ENCODE results near the gene ARHGAP4. TPM values are rescaled to one million over a fixed set of nuclear protein-coding genes. Genes with fewer than 3 reads are reported as not detected.
A peak's percentile ranks its signal among the peaks of the same experiment; 100 is the strongest.

The ARHGAP4 gene
- total RNA-seq, 1 experiment from 2014 or later, result 47.0 TPM

GRCh38 chrX:153968255-153968654, 42.2 kb upstream of the ARHGAP4 start:
- intact Hi-C loops (cut with micrococcal nuclease; ENCODE audit: unreplicated experiment), result no loop called here
- ChIA-PET CTCF (no interaction called here), POLR2A (ENCODE audit: unreplicated experiment) (interaction anchor here (0.6 kb wide), 1 partner anchor 99 kb away, joined by 4 read pairs; no protein-coding TSS in a partner anchor)
- no peak overlapping the region for H3K27ac ChIP-seq
- H2AFZ ChIP-seq, result no peak overlapping the region
- peaks cover 4% of the 10 kb centered on the region; the same call in 1 of the 2 replicates for H3F3A ChIP-seq (ENCODE audit: insufficient read depth, low read depth)
- H3K4me2 ChIP-seq, result peak overlapping the region; percentile 89; the same call in 1 of the 2 replicates
- H3K9me2 ChIP-seq (ENCODE audit: insufficient read depth), result no peaks in the 10 kb centered on the region
- no peaks in the 10 kb centered on the region; the same call in 1 of the 2 replicates for H3K4me1 ChIP-seq (replicated peaks; ENCODE audit: insufficient read depth)
- no peak for DNase-seq
- H3K27me3 ChIP-seq (ENCODE audit: insufficient read depth, low read depth), result no peaks in the 10 kb centered on the region
- no peaks in the 10 kb centered on the region for H3K36me3 ChIP-seq (ENCODE audit: low read depth)
- no TSS peak for BruUV-seq (replicated peaks)
- peaks cover 64% of the 10 kb centered on the region for H3K79me2 ChIP-seq (ENCODE audit: low read depth)
- TF ChIP-seq EZH2 (IDR thresholded peaks at IDR 0.05; ENCODE audit: low read depth) (no peak), CTCF (conservative IDR thresholded peaks at IDR 0.05) (no peak)
- H3K9me3 ChIP-seq (ENCODE audit: insufficient read depth, low read depth), result no peaks in the 10 kb centered on the region
- H4K20me1 ChIP-seq (ENCODE audit: insufficient read depth), result peaks cover 56% of the 10 kb centered on the region
- no peak overlapping the region for H3K4me3 ChIP-seq

GRCh38 chrX:153967536-153968224, 41.6 kb upstream of the ARHGAP4 start:
- no peak for TF ChIP-seq CTCF (conservative IDR thresholded peaks at IDR 0.05)
- no peak for TF ChIP-seq EZH2 (IDR thresholded peaks at IDR 0.05; ENCODE audit: low read depth)
- intact Hi-C loops (cut with micrococcal nuclease; ENCODE audit: unreplicated experiment), result no loop called here
- Histone ChIP-seq H3K9me3 (ENCODE audit: insufficient read depth, low read depth) (no peaks in the 10 kb centered on the region), H3K36me3 (ENCODE audit: low read depth) (no peaks in the 10 kb centered on the region), H3K27me3 (ENCODE audit: insufficient read depth, low read depth) (no peaks in the 10 kb centered on the region), H4K20me1 (ENCODE audit: insufficient read depth) (peaks cover 56% of the 10 kb centered on the region), H2AFZ (no peak overlapping the region), H3F3A (ENCODE audit: insufficient read depth, low read depth) (no peaks in the 10 kb centered on the region), H3K79me2 (ENCODE audit: low read depth) (peaks cover 64% of the 10 kb centered on the region), H3K27ac (no peak overlapping the region), H3K4me3 (no peak overlapping the region), H3K9me2 (ENCODE audit: insufficient read depth) (no peaks in the 10 kb centered on the region), H3K4me1 (replicated peaks; ENCODE audit: insufficient read depth) (no peaks in the 10 kb centered on the region; the same call in 1 of the 2 replicates), H3K4me2 (no peak overlapping the region)
- ChIA-PET CTCF (no interaction called here), POLR2A (ENCODE audit: unreplicated experiment) (interaction anchor here (0.6 kb wide), 1 partner anchor 99 kb away, joined by 4 read pairs; no protein-coding TSS in a partner anchor)
- no TSS peak for BruUV-seq (replicated peaks)
- no peak for DNase-seq

- H3K27me3 ChIP-seq (ENCODE audit: insufficient read depth, low read depth), result no peaks in the 10 kb centered on the region
- no peak overlapping the region for H3K4me2 ChIP-seq
- ChIA-PET POLR2A (ENCODE audit: unreplicated experiment) (no interaction called here), CTCF (interaction anchor here (0.6 kb wide), 2 partner anchors 56 to 81 kb away, joined by 6 to 9 read pairs; no protein-coding TSS in a partner anchor)
- peaks cover 64% of the 10 kb centered on the region for H3K79me2 ChIP-seq (ENCODE audit: low read depth)
- H2AFZ ChIP-seq, result no peak overlapping the region
- H3K4me1 ChIP-seq (replicated peaks; ENCODE audit: insufficient read depth), result no peaks in the 10 kb centered on the region; the same call in 1 of the 2 replicates
- TF ChIP-seq CTCF (conservative IDR thresholded peaks at IDR 0.05), result no peak
- no peak for TF ChIP-seq EZH2 (IDR thresholded peaks at IDR 0.05; ENCODE audit: low read depth)
- H3K27ac ChIP-seq, result no peak overlapping the region
- no peaks in the 10 kb centered on the region for H3K9me3 ChIP-seq (ENCODE audit: insufficient read depth, low read depth)
- no TSS peak for BruUV-seq (replicated peaks)
- H3F3A ChIP-seq (ENCODE audit: insufficient read depth, low read depth), result no peaks in the 10 kb centered on the region
- no peaks in the 10 kb centered on the region for H3K36me3 ChIP-seq (ENCODE audit: low read depth)
- peaks cover 56% of the 10 kb centered on the region for H4K20me1 ChIP-seq (ENCODE audit: insufficient read depth)
- H3K4me3 ChIP-seq, result no peak overlapping the region
- no peaks in the 10 kb centered on the region for H3K9me2 ChIP-seq (ENCODE audit: insufficient read depth)
- DNase-seq, result no peak
- intact Hi-C loops (cut with micrococcal nuclease; ENCODE audit: unreplicated experiment), result no loop called here
These were observed 40.9 kb upstream of the ARHGAP4 start for GRCh38 chrX:153966841-153967535.
